ENCODE measurements around the gene DHX9. TPM values are rescaled to one million over a fixed set of nuclear protein-coding genes. Genes with fewer than 3 reads are reported as not detected.

DHX9 gene
- polyA plus RNA-seq, 1 donor from 2014 or later = 193 TPM

GRCh38 chr1:182857212-182857611, 18.1 kb downstream of the DHX9 start:
- TF ChIP-seq CTCF (IDR thresholded peaks at IDR 0.05; ENCODE audit: poor library complexity, severe bottlenecking) = no peak
- no peak for TF ChIP-seq EP300 (conservative IDR thresholded peaks at IDR 0.05; ENCODE audit: poor library complexity, severe bottlenecking)
- no peak for TF ChIP-seq POLR2AphosphoS5 (IDR thresholded peaks at IDR 0.05)
- TF ChIP-seq EZH2 (IDR thresholded peaks at IDR 0.05; ENCODE audit: borderline replicate concordance, insufficient read depth, low read length, poor library complexity, severe bottlenecking) = no peak
- no peak for TF ChIP-seq REST (IDR thresholded peaks at IDR 0.05; ENCODE audit: borderline replicate concordance)
- no peak for TF ChIP-seq TAF1 (IDR thresholded peaks at IDR 0.05; ENCODE audit: low read depth)
- TF ChIP-seq RAD21 (conservative IDR thresholded peaks at IDR 0.05) = no peak
- no peak for TF ChIP-seq MXI1 (conservative IDR thresholded peaks at IDR 0.05; ENCODE audit: poor library complexity, severe bottlenecking)
- no peak for TF ChIP-seq SMC3 (conservative IDR thresholded peaks at IDR 0.05; ENCODE audit: poor library complexity)
- Histone ChIP-seq H3K9ac (ENCODE audit: low read length) (no peak overlapping the region), H3K27me3 (ENCODE audit: insufficient read depth, low read depth, low read length) (no peaks in the 10 kb centered on the region), H4K20me1 (ENCODE audit: insufficient read depth) (peaks cover 13% of the 10 kb centered on the region), H3K4me3 (ENCODE audit: low read length) (no peak overlapping the region), H3K27ac (ENCODE audit: low read length) (no peak overlapping the region), H2AFZ (ENCODE audit: low read depth, low read length) (no peak overlapping the region), H3K79me2 (replicated peaks; ENCODE audit: insufficient read depth, low read length) (peaks cover 32% of the 10 kb centered on the region), H3F3A (ENCODE audit: insufficient read depth, low read length, poor library complexity, severe bottlenecking) (no peaks in the 10 kb centered on the region), H3K9me2 (ENCODE audit: insufficient read depth, low read length) (no peaks in the 10 kb centered on the region), H3K9me3 (ENCODE audit: low read length) (no peaks in the 10 kb centered on the region), H3K36me3 (ENCODE audit: insufficient read depth, low read length) (peaks cover 38% of the 10 kb centered on the region), H3K4me2 (ENCODE audit: low read length) (no peak overlapping the region)

GRCh38 chr1:182860658-182861057, 21.5 kb downstream of the DHX9 start:
- Histone ChIP-seq H3K79me2 (replicated peaks; ENCODE audit: insufficient read depth, low read length) (peaks cover 8% of the 10 kb centered on the region), H3K9me2 (ENCODE audit: insufficient read depth, low read length) (no peaks in the 10 kb centered on the region), H4K20me1 (ENCODE audit: insufficient read depth) (peaks cover 6% of the 10 kb centered on the region), H3K4me2 (ENCODE audit: low read length) (no peak overlapping the region), H3F3A (ENCODE audit: insufficient read depth, low read length, poor library complexity, severe bottlenecking) (no peaks in the 10 kb centered on the region), H3K27me3 (ENCODE audit: insufficient read depth, low read depth, low read length) (no peaks in the 10 kb centered on the region), H3K4me3 (ENCODE audit: low read length) (no peak overlapping the region), H3K9ac (ENCODE audit: low read length) (no peak overlapping the region), H3K9me3 (ENCODE audit: low read length) (no peaks in the 10 kb centered on the region), H3K27ac (ENCODE audit: low read length) (no peak overlapping the region), H3K36me3 (ENCODE audit: insufficient read depth, low read length) (peaks cover 25% of the 10 kb centered on the region), H2AFZ (ENCODE audit: low read depth, low read length) (no peak overlapping the region)
- TF ChIP-seq POLR2AphosphoS5 (IDR thresholded peaks at IDR 0.05) = no peak
- TF ChIP-seq EP300 (conservative IDR thresholded peaks at IDR 0.05; ENCODE audit: poor library complexity, severe bottlenecking) = no peak
- TF ChIP-seq TAF1 (IDR thresholded peaks at IDR 0.05; ENCODE audit: low read depth) = no peak
- TF ChIP-seq EZH2 (IDR thresholded peaks at IDR 0.05; ENCODE audit: borderline replicate concordance, insufficient read depth, low read length, poor library complexity, severe bottlenecking) = no peak
- TF ChIP-seq SMC3 (conservative IDR thresholded peaks at IDR 0.05; ENCODE audit: poor library complexity) = no peak
- no peak for TF ChIP-seq RAD21 (conservative IDR thresholded peaks at IDR 0.05)
- no peak for TF ChIP-seq REST (IDR thresholded peaks at IDR 0.05; ENCODE audit: borderline replicate concordance)
- no peak for TF ChIP-seq MXI1 (conservative IDR thresholded peaks at IDR 0.05; ENCODE audit: poor library complexity, severe bottlenecking)
- TF ChIP-seq CTCF (IDR thresholded peaks at IDR 0.05; ENCODE audit: poor library complexity, severe bottlenecking) = no peak
